PC-9 (cell line): ENCODE measurements around the gene SGIP1. TPM values are rescaled to one million over a fixed set of nuclear protein-coding genes. Genes with fewer than 3 reads are reported as not detected.

Source experiments
- BruUV-seq: library from RNA; stranded (reverse); fragments of 400-500 nt; replicated peaks from 2 replicates; lab custom pipeline; 2021; lab: Mats Ljungman, UMichigan
- CTCF ChIA-PET: fragments of 300-600 bp; sonication (Branson Sonifier 250); formaldehyde crosslinking; loops from one replicate; lab custom pipeline; 2022; ENCODE audit warnings: antibody characterized with exemption; lab: Charles Lee
- POLR2A ChIA-PET: fragments of 300-600 bp; sonication (Branson Sonifier 250); formaldehyde crosslinking; loops from one replicate; lab custom pipeline; 2022; ENCODE audit warnings: antibody characterized with exemption; ENCODE audit not compliant: unreplicated experiment; lab: Charles Lee
- DNase-seq, 2 experiments: peaks; one replicate each; pipeline versions ENCODE4 v3.0.0 to v3.0.0-alpha.2; 2015 to 2022; ENCODE audit warnings: mixed read lengths in 1 of 2
- H2AFZ ChIP-seq: fragments of 200-600 bp; sonication (generic); 2 replicates; pipeline ENCODE4 v1.8.1; 2017; ENCODE audit warnings: antibody characterized with exemption
- H3F3A ChIP-seq: fragments of 200-600 bp; sonication (generic); 2 replicates; pipeline ENCODE4 v1.8.1; 2017; ENCODE audit warnings: antibody characterized with exemption, mild to moderate bottlenecking, low read depth; ENCODE audit not compliant: insufficient read depth
- H3K27ac ChIP-seq: fragments of 200-600 bp; sonication (generic); 2 replicates; pipeline ENCODE4 v1.6.1; 2016; ENCODE audit warnings: mixed run types
- H3K27me3 ChIP-seq: fragments of 200-600 bp; sonication (generic); 2 replicates; pipeline ENCODE4 v1.6.1; 2016; ENCODE audit warnings: low read depth, mixed run types; ENCODE audit not compliant: insufficient read depth
- H3K36me3 ChIP-seq: fragments of 200-600 bp; sonication (generic); 2 replicates; pipeline ENCODE4 v1.6.1; 2016; ENCODE audit warnings: low read depth, mixed run types
- H3K4me1 ChIP-seq: fragments of 200-600 bp; sonication (generic); replicated peaks from 2 replicates; pipeline ENCODE4 v1.6.1; 2016; ENCODE audit warnings: mixed run types; ENCODE audit not compliant: insufficient read depth
- H3K4me2 ChIP-seq: fragments of 200-600 bp; sonication (generic); 2 replicates; pipeline ENCODE4 v1.6.1; 2017; ENCODE audit warnings: mixed run types
- H3K4me3 ChIP-seq: fragments of 200-600 bp; sonication (generic); 2 replicates; pipeline ENCODE4 v1.6.1; 2016; ENCODE audit warnings: mixed run types
- H3K79me2 ChIP-seq: fragments of 200-600 bp; sonication (generic); 2 replicates; pipeline ENCODE4 v1.6.1; 2017; ENCODE audit warnings: low read depth, mixed run types
- H3K9me2 ChIP-seq: fragments of 200-600 bp; sonication (generic); 2 replicates; pipeline ENCODE4 v1.8.1; 2017; ENCODE audit warnings: mild to moderate bottlenecking; ENCODE audit not compliant: insufficient read depth
- H3K9me3 ChIP-seq: fragments of 200-600 bp; sonication (generic); 2 replicates; pipeline ENCODE4 v1.8.1; 2016; ENCODE audit warnings: low read depth; ENCODE audit not compliant: insufficient read depth
- H4K20me1 ChIP-seq: fragments of 200-600 bp; sonication (generic); 2 replicates; pipeline ENCODE4 v1.8.1; 2017; ENCODE audit not compliant: insufficient read depth
- EZH2 ChIP-seq: fragments of 200-600 bp; sonication (generic); IDR thresholded peaks from 2 replicates; pipeline ENCODE4 v1.8.0; 2017; ENCODE audit warnings: antibody characterized with exemption, low read depth
- intact Hi-C: fragments of 100-400 bp; cut with micrococcal nuclease; formaldehyde crosslinking; loops from one replicate; pipeline ENCODE4 v1.10.0; 2022; ENCODE audit not compliant: unreplicated experiment
- total RNA-seq: library from RNA; stranded (reverse); gene quantifications from 2 replicates; pipeline ENCODE4 v1.2.3, GENCODE V29; 2021
- TF ChIP-seq, protein P1 (sequence below): fragments of 200-600 bp; sonication (generic); conservative IDR thresholded peaks from 2 replicates; pipeline ENCODE4 v1.6.1; 2017; ENCODE audit warnings: mixed run types, antibody characterized with exemption, mild to moderate bottlenecking, moderate library complexity

SGIP1 gene
- total RNA-seq, 1 experiment from 2014 or later = not detected

DNA sequence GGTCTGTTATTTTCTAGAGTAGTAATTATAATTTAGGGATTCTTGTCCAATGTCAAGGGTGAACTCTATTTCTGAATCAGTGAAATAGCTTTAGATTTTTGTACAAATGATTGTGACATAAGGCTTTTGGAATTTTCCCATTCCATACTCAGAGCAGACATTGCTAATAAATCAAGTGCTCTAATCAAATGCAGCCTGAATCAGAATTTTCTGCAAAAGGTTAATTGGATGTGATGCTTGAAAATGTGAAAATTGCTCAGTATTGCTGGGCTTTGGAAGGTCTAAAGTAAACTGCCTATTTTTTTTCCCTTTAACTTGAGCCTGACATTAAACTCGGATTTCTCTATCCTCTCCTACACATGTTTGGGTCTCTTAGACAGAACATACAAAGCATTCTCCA is 23.2 kb downstream of the SGIP1 start:
- Histone ChIP-seq H3K4me1 (0 out of 2 replicates have a peak, but pooled peaks cover 3% of the 10 kb centered on the region), H3K4me2 (no peak overlapping the region), H4K20me1 (no peaks in the 10 kb centered on the region), H3K27me3 (no peaks in the 10 kb centered on the region), H3K79me2 (no peaks in the 10 kb centered on the region), H2AFZ (no peak overlapping the region), H3K4me3 (no peak overlapping the region), H3K9me2 (no peaks in the 10 kb centered on the region), H3K36me3 (no peaks in the 10 kb centered on the region), H3F3A (no peaks in the 10 kb centered on the region), H3K27ac (no peak overlapping the region), H3K9me3 (no peaks in the 10 kb centered on the region)
- TF ChIP-seq, protein P1, sequence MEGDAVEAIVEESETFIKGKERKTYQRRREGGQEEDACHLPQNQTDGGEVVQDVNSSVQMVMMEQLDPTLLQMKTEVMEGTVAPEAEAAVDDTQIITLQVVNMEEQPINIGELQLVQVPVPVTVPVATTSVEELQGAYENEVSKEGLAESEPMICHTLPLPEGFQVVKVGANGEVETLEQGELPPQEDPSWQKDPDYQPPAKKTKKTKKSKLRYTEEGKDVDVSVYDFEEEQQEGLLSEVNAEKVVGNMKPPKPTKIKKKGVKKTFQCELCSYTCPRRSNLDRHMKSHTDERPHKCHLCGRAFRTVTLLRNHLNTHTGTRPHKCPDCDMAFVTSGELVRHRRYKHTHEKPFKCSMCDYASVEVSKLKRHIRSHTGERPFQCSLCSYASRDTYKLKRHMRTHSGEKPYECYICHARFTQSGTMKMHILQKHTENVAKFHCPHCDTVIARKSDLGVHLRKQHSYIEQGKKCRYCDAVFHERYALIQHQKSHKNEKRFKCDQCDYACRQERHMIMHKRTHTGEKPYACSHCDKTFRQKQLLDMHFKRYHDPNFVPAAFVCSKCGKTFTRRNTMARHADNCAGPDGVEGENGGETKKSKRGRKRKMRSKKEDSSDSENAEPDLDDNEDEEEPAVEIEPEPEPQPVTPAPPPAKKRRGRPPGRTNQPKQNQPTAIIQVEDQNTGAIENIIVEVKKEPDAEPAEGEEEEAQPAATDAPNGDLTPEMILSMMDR = no peak
- TF ChIP-seq EZH2 = no peak
- intact Hi-C loops = no loop called here
- POLR2A ChIA-PET = interaction anchor here (0.6 kb wide), 1 partner anchor 16 kb away, joined by 3 read pairs; no protein-coding TSS in a partner anchor
- CTCF ChIA-PET = no interaction called here
- BruUV-seq = no TSS peak
- DNase-seq = no peak

DNA sequence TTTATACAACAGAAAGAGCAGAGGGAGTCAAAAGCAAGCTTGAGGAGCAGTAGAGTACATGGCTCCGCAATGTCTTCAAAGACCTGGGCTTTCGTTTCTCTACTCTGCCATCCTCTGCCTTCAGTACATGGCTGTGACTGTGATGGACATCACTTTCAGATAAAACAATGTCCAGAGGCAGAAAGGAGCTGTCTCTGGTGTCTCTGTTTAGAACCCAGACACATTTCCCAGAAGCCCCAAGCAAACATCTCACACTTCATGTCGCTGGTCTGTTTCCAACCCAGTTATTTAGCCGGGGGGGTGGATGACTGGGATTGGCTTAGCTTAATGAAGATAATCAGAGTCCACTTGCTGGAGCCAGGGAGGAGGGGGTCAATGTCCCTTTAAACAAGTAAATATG is 25.6 kb downstream of the SGIP1 start:
- BruUV-seq = no TSS peak

DNA sequence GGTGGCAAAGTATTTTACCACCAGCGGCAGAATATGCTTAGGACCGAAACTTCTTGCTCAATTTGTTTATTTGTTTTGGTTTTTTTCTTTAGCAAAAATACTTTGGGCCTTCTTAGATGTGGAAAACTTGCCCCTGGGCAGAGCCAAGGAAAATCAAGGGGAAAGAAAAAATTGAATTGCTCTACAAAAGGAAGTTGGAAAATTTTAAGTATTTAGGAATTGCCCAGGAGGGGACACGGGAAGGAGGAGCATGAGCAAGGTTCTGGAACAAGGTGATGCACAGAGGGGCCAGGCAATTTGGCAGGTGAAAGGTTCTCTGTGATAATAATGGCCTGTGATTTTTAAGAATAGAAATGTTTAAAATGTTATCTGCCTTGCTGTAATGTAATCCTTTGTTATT is 28.6 kb downstream of the SGIP1 start:
- Histone ChIP-seq H3K9me3 (no peaks in the 10 kb centered on the region), H3K4me3 (peak overlapping the region; percentile 47; the same call in 1 of the 2 replicates), H3F3A (peaks cover 24% of the 10 kb centered on the region; the same call in 1 of the 2 replicates), H3K4me1 (peaks cover 37% of the 10 kb centered on the region), H3K79me2 (no peaks in the 10 kb centered on the region), H3K9me2 (no peaks in the 10 kb centered on the region), H3K36me3 (no peaks in the 10 kb centered on the region), H2AFZ (no peak overlapping the region), H3K27me3 (no peaks in the 10 kb centered on the region), H4K20me1 (no peaks in the 10 kb centered on the region), H3K27ac (peak overlapping the region; percentile 89), H3K4me2 (peak overlapping the region; percentile 65)
- CTCF ChIA-PET = no interaction called here
- POLR2A ChIA-PET = interaction anchor here (0.7 kb wide), 1 partner anchor 148 kb away, joined by 7 read pairs; no protein-coding TSS in a partner anchor
- intact Hi-C loops = loop anchor here (5.0 kb wide), 3 partner anchors 165 to 1315 kb away; no protein-coding TSS in a partner anchor
- no peak for TF ChIP-seq EZH2
- TF ChIP-seq, protein P1 = no peak
- BruUV-seq = no TSS peak
- no peak for DNase-seq

More for the DNA sequence above, 25.6 kb downstream of the SGIP1 start:
- Histone ChIP-seq H3K4me1 (peaks cover 25% of the 10 kb centered on the region), H3K9me3 (no peaks in the 10 kb centered on the region), H3K79me2 (no peaks in the 10 kb centered on the region), H2AFZ (no peak overlapping the region), H3K36me3 (no peaks in the 10 kb centered on the region), H3F3A (peaks cover 19% of the 10 kb centered on the region; the same call in 1 of the 2 replicates), H3K27me3 (no peaks in the 10 kb centered on the region), H3K27ac (no peak overlapping the region), H3K4me3 (no peak overlapping the region), H3K4me2 (no peak overlapping the region), H4K20me1 (no peaks in the 10 kb centered on the region), H3K9me2 (no peaks in the 10 kb centered on the region)
- intact Hi-C loops = no loop called here
- DNase-seq = no peak
- ChIA-PET CTCF (interaction anchor here (0.6 kb wide), 1 partner anchor 1637 kb away, joined by 4 read pairs; no protein-coding TSS in a partner anchor), POLR2A (no interaction called here)
- TF ChIP-seq, protein P1 = no peak
- no peak for TF ChIP-seq EZH2
